Midbrain (tissue), 1 donor: ENCODE results near the gene FAM200A.
"Not testable (repeated sequence)": the region's sequence is repeated elsewhere in the genome, so short reads cannot be mapped to it uniquely, and the experiment has no call there.

Source experiments
- DNase-seq: peaks from one replicate; lab custom pipeline; 2025; lab: John Stamatoyannopoulos, UW

The FAM200A gene

DNA sequence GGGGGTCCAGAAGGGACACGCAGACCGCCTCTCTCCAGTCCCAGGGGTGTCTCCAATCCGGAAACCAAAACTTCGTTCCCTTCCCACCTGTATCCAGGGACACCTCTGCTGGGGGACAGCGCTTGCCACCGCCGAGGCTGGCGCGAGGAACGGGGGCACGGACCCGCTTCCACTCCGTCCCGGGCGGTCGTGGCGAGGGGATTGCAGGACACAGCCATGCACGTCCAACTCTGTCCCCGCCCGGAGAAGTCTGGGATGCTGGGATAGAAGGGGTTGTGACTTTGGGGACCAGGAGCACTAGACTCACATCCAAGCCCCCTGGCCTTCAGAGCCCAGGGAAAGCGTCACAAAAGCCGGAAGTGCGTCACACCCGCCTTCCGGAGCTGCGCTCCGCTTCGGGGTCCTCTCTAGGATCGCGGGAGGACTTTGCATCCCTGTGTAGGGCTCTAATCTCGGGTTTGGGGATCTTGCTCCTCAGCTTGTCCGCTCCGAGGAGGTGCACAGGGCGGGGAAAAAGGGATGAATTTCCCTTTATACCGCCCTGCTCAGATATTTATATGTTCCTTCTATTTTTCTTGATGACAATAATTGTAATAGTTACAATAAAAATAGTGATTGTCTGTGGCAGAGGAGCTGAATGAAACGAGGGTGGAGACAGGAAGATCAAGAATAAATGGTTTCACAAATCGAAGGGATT, at the start of gene FAM200A:
Gene FAM200A (minus strand): TSS at position 348 of the 697 bp plus-strand sequence. CDS start 3,707 bp downstream, outside the sequence.
- DNase-seq, result peak; percentile 95

DNA sequence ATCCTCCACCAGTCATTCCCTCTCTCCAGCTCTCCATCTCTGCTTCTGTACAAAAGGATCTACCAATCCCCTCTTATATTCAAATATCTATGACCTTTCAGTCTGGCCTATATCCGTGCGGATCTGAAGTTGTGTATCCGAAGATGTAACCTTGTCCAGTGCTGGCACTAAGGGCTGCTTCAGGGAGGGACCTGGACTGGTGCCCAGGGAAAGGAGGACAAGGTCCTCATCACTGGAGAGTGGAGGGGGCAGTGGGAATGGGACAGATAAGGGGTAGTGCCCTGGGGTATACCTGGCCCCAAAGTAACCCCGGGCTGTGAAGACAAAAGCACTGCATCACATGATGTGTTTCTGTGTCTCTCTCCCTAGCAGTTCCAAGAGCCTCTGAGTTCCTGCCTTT, 47.9 kb upstream of the FAM200A start:
- DNase-seq, result no peak

DNA sequence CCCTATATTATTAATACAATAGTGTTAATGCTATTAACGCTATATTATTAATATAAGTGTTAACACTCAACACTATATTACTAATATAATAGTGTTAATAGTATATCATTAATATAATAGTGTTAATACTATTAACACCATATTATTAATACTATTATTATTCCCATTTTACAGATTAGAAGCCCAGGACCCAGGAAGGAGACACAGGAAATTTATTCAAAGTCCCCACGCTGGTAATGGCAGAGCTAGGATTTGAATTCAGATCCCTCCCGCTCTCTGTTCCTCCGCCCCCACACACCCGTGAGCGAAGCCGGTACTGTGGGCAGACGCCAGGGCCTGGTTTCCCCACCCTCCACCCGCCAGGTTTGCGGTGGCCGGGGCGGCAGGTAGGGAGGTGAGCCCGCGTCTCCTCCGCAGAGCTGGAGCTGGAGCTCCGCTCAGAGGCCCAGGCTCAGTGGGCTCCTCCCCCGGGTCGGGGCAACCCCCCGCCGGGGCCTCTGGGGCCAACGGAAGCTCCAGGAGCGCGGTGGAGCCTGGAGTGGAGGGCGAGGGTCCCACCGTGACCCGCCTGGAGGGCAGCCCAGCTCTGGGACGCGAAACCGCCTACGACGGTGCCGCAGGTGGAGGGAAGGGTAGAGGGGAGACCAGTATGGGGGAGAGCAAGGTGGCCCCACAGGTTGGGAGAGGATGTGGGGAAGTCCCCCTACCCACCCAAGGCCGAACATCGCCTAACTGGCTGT, 46.0 kb upstream of the FAM200A start, which contains the start of gene TMEM225B:
Gene TMEM225B (plus strand): TSS at position 506 of the 740 bp plus-strand sequence. CDS start 6,122 bp downstream, outside the sequence.
- DNase-seq, result no peak

DNA sequence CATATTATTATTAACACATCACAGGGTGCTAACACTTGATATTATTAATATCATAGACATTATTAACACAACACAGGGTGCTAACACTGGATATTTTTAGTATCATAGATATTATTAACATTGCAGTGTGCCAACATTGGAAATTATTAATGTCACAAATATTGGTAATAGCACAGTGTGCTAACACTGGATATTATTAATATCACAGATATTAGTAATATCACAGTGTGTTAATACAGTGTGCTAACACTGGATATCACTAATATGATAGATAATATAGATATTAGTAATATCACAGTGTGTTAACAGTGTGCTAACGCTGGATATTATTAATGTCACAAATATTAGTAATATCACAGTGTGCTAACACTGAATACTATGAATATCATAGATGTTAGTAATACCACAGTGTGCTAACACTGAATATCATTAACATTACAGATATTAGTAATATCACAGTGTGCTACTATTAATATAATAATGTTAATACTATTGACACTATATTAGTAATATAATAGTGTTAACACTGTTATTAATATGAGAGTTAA, 44.6 kb upstream of the FAM200A start:
- DNase-seq, result no peak

DNA sequence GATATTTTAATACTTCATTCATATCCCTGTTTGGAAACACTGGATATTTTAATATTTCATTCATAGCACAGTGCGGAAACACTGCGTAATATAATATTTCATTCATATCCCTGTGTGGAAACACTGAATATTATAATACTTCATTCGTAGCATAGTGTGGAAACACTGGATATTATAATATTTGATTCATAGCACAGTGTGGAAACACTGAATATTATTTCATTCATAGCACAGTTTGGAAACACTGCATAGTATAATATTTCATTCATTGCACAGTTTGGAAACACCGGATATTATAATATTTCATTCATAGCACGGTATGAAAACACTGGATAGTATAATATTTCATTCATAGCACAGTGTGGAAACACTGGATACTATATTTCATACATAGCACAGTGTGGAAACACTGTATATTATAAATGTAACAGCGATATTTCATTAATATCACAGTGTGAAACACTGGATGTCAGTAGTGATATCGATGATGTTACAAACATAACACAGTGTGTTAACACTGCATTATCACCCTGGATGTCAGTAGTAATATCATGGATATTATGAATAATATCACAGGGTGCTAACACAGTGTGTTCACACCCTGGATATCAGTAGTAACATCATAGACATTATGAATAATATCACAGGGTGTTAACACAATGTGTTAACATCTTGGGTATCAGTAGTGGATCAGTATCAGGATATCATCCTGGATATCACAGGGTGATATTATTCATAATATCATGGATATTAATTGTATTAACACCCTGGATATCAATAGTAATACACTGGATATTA, 43.2 kb upstream of the FAM200A start:
- DNase-seq, result no peak

DNA sequence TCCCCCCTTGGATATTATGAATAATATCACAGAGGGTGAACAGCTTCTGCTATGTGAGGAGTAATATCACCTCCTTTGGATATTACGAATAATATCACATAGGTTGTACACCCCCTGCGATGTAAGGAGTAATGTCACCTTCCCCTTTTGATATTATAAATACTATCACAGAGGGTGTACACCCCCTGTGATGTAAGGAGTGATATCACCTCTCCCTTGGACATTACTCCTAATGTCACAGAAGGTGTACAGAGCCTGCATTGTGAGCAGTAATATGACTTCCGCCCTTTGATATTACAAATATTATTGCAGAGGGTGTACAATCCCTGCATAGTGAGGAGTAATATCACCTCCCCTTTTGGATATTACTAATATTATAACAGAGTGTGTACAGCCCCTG, 37.0 kb upstream of the FAM200A start:
- no peak for DNase-seq

DNA sequence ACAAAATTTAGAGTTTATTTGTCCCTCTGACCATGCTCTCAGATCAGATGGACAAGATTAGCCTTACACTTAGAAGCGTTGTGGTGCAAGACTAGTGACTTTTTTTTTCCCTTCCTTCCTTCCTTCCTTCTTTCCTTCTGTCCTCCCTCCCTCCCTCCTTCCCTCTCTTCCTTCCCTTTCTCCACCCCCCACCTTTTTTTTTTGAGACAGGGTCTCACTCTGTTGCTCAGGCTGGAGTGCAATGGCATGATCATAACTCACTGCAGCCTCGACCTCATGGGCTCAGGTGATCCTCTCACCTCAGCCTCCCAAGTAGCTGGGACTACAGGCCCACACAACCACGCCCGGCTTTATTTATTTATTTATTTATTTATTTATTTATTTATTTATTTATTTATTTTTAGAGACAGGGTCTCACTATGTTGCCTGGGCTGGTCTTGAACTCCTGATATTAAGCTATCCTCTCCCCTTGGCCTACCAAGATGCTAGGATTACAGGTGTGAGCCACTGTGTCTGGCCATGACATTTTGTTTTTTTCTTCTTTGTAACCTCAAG, 28.9 kb upstream of the FAM200A start:
- not testable (repeated sequence) for DNase-seq

DNA sequence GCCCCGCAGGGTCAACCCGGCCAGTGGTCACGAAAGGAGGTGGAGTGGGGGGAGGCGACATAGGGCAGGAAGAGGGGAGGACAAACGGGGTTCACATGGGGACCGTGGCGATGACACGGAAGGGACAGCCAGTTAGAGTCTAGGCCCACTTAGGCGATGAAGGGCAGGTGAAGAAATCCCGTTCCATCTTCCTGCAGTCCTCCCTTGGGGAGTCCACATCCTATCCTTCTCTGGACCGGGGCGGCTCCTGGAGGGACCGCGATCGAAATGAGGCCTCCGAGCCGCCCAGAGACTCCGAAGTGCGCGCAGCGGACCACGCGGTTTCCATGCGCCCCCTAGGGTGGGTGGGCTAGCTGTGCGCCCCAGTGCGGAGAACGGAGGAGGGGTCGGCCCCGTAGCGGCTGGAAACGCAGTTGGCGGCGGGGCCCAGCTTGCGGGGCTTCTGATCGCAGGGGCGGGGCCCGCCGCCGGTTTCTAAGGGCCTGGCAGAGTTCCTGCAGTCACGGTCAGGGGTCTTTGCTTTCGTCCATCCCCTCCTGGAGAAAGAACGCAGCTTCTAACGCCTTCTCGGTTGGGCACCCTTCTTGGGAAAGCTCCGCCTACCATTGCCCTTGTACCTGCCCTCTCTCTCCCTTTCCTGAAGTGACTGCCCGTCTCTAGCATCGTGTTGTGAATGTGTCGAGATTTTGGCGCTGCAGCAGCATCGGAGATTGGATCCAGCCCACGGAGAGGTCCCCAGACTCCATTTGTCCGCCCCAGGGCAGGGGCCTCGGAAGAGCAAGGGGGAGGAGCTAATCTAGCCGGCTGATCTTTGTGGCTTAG, 28.3 kb upstream of the FAM200A start:
- DNase-seq, result peak; percentile 27

DNA sequence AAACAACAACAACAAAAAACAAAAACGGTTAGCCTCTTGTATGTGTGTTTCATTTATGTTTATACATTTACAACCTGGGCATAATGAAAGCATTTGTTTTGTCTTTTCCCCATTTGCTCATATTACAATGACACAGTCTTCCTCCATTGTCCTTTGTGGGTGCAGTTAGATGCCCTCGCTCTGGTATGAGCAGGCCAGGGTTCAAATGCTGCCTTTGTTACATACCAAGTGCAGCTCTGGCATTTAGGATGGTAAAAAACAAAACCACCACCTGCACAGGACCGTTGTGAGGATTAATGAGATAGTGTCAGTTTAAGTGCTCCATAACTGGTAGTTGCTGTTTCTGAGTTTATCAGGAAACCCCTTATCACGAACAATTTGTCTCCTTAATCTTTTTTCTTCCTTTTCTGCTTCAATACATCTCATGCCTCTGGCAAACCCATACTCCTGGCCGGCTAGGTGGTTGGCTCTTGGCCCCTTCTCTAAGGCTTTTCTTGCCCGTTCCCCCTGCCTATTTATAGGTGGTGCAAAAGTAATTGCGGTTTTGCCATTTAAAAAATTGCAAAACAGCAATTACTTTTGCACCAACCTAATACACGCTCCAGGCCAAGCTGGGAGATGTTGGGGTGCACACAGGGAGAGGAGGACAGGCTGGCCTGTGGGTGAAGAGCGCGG, 27.5 kb upstream of the FAM200A start:
- no peak for DNase-seq

DNA sequence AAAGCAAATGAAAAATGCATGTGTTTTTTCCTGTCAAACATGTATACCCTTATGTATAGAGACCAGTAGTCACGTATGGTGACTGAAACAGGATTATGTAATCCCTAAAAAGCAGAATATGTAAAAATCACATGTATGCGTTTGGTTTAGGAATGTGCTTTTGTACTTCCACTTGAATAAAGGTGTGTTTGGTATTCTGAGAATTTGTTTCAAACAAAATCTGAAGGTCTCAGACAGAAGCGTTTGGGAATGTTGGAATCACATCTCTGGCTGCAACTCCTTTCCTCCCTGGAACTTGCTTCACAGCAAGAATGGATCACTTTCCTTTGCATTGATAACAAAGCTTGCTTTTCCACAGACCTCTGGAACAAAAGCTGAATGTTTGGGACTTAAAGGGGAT, 24.3 kb upstream of the FAM200A start:
- DNase-seq, result no peak

DNA sequence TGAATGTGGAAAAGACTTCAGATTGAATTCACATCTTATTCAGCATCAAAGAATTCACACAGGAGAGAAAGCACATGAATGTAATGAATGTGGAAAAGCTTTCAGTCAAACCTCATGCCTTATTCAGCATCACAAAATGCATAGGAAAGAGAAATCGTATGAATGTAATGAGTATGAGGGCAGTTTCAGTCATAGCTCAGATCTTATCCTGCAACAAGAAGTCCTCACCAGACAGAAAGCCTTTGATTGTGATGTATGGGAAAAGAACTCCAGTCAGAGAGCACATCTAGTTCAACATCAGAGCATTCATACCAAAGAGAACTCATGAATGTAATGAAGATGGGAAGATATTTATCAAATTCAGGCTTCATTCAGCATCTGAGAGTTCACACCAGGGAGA, 21.3 kb upstream of the FAM200A start:
- DNase-seq, result no peak

DNA sequence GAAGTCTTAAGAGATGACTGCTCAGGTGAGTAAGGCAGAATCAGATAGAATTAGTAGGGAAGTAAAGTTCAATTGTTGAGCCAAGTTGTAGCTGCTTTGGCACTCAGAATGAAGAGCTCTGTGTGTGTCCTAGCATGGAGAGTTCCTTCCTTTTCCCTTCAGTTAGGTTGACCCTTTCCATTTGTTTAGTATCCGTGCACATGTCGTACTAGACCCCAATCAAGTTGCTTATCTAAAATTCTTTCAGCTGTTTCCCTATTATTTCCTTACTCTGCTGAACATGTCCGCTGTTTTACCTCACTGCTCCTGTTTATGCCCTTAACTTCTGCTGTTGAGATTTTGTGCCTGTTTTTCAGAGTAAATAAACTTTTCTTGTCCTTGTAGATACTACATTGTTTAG, 19.9 kb upstream of the FAM200A start:
- DNase-seq, result no peak

DNA sequence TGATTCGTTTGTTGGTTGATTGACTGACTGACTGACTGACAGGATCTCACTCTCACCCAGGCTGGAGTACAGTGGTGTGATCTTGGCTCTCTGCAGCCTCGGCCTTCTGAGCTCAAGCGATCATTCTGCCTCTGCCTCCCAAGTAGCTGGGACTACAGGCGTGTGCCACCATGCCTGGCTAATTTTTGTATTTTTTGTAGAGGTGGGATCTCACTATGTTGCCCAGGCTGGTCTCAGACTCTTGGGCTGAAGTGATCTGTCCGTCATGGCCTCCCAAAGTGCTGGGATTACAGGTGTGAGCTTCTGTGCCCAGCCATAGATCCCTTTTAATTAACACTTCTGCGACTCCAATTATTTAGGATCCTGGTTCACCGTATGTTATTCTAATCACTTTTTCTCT, 16.9 kb upstream of the FAM200A start:
- DNase-seq, result not testable (repeated sequence)

DNA sequence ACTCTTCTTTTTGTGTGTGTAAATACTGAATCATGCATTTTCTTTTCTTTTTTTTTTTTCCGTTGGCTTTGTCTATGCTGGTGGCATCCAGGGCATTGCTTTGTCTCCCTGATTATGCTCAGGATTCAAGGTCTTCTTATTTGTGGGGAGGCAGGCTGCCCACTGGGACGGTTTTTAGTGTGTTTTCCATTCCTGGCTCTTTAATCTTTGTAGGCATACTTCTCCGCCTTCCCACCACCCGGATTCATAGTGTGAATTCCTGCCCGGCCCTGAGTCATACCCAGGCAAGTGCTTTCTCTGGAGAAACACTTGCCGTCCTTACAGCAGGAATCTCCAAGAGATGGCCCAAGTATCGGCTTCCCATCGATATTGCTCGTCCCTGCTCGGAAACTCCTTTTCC, 11.7 kb upstream of the FAM200A start:
- DNase-seq, result no peak

DNA sequence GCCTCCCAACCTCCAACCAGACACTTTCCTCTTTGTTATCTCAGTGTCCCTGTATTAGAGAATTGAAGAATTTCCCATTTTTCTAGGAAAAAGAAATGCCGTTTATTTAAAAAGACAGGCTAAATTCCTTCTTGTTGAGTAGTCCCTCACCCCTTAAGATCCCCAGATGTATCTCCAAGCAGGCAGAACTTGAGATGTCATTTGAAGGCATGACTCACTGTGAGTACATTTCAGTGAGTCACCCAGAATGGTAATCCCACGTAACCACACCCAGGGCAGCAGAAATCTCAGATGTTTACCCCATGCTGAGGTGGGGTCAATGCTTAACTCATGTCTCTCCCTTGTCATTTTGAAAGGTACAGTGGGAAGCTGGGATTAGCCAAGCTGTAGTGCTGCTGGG, 10.9 kb upstream of the FAM200A start:
- no peak for DNase-seq

DNA sequence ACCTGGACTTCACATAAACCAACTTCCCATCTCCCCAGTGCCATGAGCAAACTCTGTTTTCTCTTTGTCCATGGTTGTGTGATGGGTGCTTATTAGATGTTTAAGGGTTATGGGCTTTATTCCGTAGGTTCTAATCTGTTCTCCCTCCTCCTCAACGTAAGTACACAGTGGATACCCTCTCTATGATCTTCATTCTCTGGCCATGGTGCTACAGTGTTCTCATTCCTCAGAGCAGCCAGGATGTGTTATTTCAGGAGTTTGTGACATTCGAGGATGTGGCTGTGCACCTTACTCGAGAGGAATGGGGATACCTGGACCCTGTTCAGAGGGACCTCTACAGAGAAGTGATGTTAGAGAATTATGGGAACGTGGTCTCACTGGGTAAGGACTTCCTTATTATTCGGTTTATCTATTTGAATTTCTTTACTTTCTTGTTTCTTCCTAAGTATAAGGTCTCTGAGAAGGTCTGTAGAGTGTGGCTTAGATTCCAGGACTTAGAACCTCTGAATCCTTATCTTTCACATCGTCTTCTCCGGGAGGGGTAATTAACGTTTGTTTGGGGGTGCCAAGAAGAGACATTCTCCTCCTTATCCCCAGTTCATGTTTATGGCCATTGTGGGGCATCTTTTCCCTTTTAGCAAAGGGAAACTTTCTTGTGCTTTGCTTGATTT, 10.3 kb upstream of the FAM200A start:
- DNase-seq, result no peak

DNA sequence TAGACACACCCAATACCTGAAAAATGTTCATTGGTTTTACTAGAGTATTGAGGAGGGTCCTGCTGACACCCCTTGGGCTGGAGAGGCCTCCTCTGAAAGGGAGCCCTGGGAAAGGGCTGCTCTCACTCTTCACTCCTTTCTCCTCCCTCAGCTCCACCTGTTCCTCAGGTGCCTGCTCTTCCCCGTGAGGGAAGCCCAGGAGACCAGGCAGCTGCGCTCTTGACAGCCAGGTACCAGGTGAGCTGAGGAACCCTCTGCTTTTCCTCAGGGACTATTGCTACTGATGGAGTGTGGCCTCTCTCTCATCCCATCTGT, 9.8 kb upstream of the FAM200A start:
- no peak for DNase-seq

DNA sequence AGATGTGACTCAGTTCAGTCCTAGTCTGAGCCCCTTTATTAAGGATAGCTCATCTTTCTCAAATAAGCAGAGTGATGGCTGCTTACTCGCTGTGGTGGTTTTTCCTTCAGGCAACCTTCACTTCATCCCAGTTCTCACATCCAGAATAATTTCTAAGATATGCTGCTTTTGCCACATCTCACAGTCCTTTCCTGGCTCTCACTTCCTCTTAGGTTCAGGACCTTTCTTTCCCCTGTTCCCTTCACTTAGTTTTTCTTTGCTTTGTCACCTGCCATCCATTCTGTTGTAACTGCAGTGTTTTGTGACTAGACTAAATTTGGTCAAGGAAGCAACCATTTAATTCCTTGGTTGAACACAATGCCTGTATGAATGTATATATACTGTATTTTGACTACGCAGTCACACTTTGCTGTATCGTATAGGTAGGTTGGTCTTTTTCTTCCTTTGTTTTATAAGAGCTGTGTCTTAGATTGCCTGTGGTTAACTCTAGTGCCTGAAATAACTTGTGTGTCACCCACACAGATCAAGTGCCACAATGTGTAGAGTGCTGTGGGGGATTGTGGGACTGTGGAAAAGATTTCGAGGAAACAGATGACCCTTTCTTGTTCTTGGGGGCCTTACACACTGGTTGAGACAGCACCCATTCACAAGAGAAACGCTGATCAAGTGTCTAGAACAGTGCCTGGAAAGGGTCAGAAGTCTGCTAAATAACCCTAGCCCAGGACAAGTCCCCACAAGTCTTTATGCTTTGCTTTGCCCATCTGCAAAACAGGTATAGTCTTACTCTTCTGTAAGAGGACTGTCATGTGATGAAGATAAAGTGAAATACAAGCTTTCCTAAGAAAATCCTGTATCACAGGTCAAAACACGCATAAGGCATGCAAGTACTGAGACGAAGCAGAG, 9.2 kb upstream of the FAM200A start:
- no peak for DNase-seq
